Measurements from ENCODE around the gene NFE2L2.

DNA sequence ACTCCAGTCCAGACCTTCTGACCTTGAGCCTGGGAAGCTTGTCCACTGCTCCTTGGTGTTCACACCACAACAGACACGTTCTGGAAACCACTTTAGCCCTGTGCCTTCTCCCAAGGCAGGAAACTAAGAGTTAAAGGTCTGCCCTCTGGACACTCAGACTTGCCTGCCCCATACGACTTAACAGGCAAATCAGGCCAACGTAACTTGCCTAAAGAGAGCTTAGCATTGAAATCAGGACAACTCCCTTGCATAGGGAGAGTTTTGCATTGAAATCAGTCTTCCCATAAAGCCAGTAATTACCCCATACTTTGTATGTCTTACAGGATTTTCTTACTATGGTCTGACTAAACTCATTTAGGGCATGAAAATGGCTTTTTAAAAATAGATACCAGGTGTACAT is 18.5 kb downstream of the NFE2L2 start:
- TF ChIP-seq, protein P1, sequence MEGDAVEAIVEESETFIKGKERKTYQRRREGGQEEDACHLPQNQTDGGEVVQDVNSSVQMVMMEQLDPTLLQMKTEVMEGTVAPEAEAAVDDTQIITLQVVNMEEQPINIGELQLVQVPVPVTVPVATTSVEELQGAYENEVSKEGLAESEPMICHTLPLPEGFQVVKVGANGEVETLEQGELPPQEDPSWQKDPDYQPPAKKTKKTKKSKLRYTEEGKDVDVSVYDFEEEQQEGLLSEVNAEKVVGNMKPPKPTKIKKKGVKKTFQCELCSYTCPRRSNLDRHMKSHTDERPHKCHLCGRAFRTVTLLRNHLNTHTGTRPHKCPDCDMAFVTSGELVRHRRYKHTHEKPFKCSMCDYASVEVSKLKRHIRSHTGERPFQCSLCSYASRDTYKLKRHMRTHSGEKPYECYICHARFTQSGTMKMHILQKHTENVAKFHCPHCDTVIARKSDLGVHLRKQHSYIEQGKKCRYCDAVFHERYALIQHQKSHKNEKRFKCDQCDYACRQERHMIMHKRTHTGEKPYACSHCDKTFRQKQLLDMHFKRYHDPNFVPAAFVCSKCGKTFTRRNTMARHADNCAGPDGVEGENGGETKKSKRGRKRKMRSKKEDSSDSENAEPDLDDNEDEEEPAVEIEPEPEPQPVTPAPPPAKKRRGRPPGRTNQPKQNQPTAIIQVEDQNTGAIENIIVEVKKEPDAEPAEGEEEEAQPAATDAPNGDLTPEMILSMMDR (conservative IDR thresholded peaks at IDR 0.05; ENCODE audit: low read length), result no peak
- TF ChIP-seq EZH2phosphoT487 (IDR thresholded peaks at IDR 0.05; ENCODE audit: borderline replicate concordance, low read depth, low read length), result no peak
